HuH-7.5 (cell line): ENCODE measurements around the gene ARHGAP18.

Experiments used
- DNase-seq: peaks from one replicate; pipeline ENCODE4 v3.0.0; 2011; ENCODE audit warnings: low spot score

The ARHGAP18 gene

DNA sequence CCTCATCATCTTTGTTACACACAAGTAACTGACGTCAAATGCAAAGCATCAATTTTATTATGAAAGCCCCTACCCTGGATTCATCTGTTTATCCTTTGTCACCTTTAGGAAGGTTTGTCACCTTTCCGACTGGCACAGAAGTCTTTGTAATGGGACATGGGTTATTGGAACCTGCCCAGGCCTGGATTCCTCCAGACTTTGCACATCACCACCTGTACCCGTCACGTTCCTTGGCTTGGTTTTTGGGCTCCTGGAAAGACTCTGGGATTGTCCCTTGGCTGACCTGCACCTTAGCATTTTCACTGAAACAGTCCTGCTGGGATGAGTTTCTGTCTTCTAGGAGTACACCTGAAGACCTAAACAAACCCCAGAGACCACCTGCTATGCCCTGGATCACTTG, 15.4 kb upstream of the ARHGAP18 start:
- no peak for DNase-seq

DNA sequence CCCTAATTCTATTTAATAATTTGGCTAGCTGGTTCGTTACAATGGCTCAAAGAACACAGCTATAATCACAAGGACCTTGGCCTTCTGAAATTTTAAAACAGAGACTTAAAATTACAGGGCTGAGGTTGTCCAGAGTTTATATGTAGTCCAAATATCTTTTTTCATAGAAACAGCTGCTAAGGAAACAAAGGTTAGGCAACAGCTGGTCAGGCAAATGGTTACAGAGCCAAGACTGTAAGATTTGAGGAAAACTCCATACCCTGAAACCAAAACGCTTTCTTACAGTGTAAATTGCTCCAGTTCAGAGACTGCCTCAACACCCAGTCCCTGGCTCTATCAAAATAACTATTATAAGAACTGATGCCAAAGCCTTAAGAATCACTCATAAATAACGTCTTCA, 9.7 kb upstream of the ARHGAP18 start:
- no peak for DNase-seq

DNA sequence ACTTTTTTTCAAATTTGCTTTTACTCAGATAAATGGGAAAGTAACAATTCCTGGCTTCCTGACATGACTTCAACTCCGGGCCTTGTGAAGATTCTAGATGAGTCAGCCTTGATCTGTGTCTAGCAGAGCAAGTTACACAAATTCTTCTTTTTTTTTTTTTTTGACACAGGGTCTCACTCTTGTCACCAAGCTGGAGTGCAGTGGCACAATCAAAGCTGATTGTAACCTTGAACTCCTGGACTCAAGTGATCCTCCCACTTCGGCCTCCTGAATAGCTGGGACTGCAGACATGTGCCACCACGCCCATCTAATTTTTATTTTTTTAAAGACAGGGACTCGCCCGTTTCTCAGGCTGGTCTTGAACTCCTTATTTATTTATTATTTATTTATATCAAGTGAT, 7.3 kb upstream of the ARHGAP18 start:
- DNase-seq, result no peak

DNA sequence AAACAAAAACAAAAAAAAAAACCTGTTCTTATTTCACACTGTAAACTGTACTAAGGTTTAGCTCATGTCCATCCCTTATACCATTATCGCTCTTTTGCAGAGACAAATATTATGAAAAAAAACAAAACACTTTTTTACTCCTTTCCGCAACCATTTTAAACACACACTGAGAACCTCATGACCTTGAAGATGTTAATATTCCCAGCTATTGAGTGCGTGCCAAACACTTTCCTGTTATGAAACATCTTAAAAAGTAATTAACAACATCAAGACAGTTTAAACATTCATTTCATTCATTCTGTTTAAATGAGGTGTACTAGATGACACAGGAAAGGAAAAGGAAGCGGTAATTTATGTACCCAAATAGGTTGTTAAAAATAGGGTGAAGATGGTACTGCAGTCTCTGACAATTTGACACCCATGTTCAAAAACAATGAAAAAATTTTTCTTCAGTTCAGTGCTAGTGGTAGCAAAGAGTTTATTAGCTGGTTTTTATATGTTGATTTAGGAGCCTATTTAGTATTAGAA, 3.9 kb upstream of the ARHGAP18 start:
- no peak for DNase-seq

DNA sequence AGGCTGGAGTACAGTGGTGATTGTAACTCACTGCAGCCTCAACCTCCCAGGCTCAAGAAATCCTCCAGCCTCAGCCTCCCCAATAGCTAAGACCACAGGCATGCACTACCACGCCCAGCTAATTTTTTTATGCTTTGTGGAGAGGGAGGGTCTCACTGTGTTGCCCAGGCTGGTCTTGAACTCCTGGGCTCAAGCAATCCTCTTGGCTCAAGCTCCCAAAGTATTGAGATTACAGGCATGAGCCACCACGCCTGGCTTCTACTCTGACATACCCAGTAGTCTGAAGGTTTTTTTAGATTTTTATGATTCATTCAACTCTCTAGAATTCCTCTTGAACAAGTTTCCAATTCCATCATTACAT, 1.3 kb upstream of the ARHGAP18 start:
- DNase-seq, result no peak

DNA sequence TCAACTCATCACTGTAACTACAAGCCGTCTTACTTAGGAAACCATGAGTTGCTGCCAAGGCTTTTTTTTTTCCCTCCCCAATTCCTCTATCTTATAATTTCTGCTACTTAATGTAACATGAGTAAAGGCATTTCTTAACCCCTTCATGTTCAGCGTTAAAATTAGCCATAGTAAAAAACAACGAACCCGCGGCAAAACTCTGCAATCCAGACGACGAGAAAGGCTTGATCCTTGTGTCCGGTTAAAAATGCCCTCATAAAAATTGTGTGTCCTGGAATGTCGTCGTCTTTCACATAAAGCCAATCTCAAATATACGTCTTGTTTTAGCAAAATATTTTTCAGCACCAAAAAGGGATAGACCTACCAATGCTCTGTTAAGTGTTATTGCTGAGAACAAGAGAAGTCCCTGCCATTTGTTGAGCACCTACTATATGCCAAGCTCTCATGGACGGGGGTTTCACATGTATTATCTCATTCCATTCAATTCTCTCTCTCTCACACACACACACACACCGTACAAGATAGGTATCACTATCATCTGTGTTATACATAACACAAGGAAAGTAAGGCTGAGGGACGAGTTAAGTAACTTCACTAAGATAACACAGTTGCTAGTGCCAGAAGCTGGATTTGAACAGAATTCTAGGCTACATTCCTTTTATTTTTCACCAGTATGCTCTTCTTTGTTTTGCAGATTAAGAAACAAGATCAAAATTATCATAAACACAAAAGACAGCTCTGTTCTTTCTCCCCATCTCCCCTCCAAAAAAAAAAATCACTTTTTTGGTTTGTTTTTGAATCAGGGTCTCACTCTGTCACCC, 683 bp upstream of the ARHGAP18 start:
- DNase-seq, result no peak

DNA sequence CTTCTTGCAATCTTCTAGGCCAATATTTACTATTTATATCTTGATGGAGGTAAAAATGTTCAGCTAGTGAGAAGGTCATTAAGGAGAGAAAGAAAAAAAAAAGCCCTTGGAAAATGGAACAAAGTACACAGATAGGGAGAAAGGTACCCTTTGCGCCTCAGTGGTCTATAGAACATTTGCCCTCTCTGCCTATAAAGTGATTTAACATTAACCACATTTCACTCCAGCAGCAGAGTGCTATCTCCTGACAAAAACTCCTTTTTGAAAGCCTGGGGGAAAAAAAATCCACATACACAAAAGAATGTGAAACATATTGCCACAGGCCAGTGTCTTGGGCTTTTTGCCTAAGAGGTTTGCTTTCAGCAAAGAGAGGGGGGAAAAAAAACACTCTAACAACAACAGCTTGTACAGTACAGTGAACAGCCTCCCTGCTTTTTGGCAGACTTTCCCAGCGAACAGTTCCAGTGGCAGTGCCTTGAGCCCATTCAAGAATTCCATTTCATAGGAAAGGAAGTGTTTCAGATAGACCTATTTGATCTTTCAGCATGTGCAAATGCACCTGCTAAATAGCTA, 695 bp downstream of the ARHGAP18 start:
- no peak for DNase-seq

DNA sequence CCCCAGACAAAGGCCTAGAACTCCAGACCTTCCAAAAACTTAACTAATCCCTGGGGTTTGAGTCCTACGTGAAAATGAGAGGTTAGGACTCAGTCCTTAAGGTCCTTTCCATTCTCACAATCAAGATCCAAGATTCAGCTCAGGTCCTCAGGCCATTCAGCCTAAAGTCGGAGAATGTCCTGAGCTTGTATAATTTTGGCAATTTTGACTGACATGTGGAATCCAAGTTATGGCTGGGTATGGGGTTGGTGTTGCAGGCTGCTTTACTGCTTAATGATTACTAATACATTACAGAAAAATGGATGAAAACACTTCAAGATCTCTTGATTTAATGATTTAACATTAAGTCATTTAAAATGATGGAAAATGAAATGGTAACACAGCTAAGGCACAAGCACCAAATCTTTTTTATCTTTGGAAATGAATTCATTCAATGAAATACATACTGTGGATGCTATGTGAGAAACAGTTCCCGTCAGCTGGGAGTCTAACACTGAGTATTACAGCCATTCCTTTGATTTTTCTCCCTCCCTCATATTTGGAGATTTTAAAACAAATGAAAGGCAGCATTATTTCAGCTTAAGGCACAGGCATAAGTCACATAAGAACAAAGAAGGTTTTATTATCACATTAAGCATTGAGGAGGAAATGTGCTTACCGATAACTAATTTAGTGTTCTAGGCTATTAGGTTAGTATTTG, 1.3 kb downstream of the ARHGAP18 start:
- DNase-seq, result no peak

DNA sequence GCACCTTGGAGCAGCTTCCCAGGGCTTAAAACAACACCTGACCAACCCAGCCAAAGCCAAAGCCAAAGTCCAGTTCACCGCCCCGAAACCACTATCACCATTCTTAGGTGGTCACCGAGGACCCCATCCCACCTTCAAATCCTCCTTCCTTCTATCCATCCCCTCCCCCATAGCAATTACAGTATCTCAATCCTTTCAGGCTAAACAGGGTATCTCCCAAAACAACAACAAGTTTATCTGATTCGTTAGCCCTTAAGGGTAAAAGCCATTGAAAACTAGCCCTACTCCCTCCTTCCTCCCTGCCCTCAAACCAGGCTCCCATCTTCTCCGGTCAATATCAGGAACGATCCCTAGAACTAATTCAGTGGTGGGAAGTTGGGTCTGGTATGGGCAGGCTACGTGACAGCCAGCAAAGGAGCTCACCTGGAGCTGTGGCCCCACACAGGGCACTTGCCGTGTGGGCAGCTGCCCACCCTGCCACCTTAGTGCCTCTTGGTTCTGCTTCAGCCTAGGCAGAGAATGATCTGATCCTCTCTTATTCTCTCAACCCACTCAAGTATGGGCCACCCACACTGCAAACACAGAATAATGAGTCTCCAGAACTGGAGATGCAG, 2.0 kb downstream of the ARHGAP18 start:
- no peak for DNase-seq

DNA sequence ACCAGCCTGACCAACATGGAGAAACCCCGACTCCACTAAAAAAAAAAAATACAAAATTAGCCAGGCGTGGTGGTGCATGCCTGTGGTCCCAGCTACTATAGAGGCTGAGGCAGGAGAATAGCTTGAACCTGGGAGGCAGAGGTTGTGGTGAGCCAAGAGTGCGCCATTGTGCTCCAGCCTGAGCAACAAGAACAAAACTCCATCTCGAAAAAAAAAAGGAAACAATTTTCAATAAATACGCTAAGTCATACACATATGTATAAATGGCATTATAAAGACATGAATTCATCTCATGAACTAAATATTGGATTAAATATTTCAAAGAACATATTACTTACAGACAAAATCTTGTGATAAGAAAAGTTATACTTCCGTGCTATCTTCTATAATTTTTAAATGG, 2.9 kb downstream of the ARHGAP18 start:
- DNase-seq, result no peak

DNA sequence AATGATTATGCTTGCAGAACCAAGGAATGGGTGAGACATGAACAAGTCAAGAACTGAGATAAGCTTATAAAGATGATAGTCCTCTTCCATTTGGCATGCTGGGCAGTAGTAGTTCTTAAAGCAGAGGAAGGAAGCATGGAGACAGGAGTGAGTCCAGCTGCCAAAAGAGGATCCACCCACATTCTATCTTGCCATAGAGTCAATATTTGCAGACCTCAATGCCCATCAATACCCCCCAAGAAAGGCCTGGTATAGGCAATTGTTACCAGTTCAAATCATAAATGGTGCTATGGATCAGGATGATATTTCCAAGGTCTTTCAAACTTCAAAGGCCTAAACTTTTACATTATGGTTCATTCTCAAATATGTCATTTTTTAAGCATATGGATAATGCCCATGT, 4.8 kb downstream of the ARHGAP18 start:
- no peak for DNase-seq

DNA sequence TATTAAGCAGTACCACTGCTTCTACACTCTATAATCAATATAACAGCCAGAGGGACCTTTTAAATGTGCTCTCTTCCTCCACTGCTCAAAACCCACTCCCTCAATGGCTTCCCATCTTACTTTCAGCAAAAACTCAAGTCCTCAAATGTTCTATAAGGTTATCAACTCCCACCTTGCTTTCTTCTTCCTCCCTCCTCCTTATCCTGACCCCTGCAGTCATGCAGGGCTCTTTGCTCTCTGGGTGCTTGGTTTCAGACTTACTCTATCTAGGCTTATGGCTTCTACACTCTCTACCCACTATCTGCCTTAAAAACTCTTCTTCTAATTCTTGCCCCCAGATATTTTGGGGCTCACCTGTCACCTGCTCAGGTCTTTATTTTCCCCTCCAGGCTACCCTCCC, 5.3 kb downstream of the ARHGAP18 start:
- no peak for DNase-seq

DNA sequence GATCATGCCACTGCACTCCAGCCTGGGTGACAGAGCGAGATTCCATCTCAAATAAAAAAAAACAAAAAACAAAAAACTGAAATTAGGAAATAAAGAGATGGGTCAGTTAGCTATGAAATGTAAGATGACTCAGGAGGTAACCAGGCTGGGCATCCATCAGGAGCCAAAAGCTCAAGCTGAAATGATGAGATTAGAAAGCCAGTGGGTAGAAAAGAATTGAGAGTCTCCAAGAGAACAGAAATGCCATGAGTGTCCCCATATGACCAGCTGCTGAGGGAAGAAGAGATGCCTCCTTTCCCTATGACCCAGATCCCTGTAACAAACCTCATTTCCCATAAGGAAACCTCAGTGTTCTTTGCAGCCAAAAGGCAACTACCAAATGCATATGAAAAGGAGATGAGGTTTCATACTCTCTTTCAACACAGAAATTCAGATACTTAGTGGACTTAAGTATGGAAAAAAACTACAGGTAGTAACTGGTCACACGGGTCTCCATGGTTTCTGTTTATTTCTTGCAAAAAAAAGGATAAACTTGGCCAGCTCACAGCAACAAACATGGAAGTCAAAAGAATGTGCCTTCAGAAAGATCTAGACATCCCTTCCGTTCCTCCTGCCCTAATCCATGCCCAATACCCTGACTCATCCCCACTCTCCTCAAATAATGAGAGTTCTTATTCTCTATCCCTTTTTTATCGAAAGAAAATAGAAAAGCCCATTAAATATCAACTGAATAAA, 8.1 kb downstream of the ARHGAP18 start:
- DNase-seq, result no peak

DNA sequence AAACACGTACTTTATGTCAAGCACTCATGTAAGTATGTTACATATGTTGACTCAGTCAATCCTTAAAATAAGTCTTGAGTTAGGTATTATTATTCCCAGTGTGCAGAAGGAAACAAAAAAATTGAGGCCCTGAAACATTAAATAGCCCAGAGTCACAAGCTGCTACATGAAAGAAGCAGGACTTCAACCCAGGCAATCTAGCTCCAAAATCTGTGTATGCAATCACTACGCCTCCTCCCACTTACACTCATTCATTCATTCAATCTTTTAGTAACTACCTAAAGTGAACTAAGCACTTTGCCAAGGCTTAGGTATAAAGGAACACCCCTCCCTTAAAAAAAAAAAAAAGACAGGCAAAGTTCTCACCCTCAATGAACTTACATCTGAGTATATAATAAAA, 9.3 kb downstream of the ARHGAP18 start:
- no peak for DNase-seq

DNA sequence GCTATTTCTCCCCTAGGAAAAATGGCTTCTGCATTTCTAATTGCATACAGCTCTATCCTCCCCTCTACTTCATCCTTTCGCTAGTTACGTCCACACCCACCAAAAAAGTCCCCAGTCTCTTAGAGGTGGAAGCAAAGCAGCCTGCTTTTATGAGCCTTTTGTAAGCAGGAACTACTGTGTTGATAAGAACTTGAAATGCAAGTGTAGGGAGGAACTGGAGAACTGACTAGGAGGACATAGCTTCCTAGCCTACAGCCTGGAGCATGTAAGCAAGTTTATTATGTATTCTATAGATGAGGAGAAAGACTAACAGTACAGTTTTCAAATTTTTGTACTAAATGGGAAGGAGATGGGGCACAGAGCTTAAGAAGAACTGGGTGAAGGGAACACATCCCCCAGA, 10.3 kb downstream of the ARHGAP18 start:
- DNase-seq, result no peak

DNA sequence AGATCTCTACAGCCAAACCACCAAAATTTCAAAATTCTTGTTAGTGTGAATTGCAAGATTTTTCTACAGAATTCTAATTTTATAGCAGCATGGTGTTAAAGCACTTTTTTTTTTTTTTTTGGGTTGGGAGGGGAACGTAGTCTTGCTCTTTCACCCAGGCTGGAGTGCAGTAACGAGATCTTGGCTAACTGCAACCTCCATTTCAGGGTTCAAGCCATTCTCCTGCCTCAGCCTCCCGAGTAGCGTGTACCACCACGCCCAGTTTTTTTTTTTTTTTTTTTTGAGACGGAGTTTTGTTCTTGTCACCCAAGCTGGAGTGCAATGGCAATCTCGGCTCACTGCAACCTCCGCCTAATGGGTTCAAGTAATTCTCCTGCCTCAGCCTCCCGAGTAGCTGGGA, 11.5 kb downstream of the ARHGAP18 start:
- no peak for DNase-seq

DNA sequence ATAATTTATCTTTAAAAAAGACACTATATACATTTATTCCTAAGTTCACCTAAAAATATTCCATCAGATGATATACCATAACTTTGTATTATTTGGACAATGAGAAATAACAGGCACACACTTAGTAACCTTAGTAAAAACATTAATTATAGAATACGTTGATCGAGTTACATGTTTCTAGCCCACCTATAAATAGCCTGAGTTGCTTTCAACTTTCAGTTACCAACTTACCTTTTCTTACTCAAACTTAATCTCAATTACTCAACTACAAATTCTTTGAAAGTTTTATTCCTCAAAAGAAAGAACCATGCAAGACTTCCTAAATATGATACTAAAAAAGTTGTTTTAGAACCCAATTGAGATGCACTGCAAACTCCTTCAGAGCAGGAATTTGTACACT, 12.2 kb downstream of the ARHGAP18 start:
- DNase-seq, result no peak

DNA sequence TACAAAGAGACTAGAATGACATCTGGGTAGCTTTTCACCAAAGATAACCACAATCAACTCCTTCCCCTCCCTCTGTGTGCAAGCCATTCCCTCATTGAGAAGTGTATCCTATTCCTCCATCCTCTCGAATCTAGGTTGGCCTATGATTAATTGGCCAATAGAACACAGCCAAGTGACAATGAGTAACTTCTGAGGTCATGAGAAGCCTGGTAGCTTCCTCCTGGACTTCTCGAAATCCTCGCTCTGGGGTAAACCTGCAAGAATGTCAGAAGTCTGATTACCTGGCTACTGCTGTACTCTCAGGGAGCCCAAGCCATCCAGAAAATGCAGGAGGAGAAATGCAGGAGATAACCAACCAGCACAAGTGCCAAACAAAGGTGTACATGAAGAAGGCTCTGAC, 13.1 kb downstream of the ARHGAP18 start:
- no peak for DNase-seq

DNA sequence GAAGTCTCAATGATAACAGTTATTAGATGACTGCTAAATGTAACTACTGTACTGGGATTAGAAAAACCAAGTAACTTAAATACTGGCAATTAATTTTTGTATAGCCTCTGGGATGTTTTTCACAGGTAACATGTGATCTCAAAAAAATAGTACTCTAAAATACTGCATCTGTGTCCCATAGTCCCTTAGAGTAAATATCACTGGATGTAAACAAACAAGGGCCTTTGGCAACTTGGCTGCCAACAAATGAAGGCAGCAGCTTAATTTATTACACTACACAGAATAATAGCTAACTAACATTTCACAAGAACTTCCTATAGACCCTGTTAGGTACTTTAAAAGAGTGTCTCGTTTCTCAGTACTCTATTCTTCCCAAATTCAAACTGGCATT, 14.0 kb downstream of the ARHGAP18 start:
- DNase-seq, result no peak

DNA sequence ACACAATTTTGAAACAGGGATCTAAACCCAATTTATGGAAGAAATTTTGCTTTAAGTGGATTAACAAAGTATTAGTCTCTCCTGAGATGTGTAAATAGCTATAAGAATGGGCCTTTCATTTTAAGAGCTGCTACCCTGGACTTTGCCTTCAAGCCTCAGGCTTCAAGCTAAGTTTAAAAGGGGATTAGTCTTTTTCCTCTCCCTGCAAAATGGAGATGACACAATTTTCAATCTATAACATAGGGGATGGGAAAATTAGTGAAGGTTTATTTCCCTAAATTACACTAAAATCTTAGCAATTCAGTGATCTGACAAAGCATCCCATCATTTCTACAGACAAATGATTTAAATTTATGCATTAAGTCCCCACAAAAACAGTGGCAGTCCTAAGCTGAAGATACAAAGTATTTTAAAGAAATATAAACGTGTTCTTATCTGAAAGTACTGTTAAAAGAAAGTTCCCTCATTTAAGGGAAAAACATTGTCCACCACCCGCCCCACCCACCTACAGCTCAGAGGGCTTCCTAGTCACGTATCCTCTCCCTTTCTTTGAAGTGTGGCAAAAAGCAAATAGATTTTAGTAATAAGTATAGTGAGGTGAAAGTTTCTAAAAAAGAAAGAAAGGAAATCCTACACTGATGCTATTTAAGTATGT, 14.5 kb downstream of the ARHGAP18 start:
- DNase-seq, result no peak

DNA sequence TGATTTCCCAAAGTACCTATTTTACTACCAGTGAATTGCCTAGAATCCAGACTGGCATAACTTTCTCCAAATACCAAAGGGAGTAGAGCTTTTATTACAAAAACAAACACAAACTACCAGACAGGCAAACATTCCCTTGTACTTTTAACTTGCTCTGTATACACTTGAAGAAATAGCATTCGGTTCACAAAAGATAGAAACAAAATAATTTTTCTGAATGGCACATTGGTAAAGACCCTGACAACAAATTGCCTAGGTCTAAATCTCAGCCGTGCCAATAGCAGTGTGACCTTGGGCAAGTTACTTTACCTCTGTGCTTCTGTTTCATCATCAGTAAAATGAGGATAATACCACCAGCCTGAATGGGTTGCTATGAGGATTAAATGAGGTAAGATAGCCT, 15.9 kb downstream of the ARHGAP18 start:
- no peak for DNase-seq

DNA sequence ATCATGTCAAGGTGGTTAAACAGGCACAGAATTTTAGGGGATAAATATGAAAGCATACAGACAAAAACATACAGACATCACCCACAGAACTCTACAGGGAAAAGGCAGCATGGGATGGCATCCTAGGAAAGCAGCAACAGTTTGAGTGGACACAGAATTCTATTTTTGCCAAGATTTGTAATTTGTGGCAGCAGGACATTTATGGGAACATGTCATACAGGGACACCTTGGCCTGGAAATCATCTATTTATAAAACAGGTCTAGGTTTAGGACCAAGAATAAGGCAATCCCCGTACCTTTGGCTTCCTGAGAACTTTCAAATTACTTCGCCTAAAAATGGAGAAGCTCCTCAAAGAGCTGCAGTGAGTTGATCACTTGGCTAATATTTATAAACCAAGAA, 17.5 kb downstream of the ARHGAP18 start:
- DNase-seq, result no peak
